BLaER1 (cell line): ENCODE measurements around the gene ZNF282.
"Not testable (repeated sequence)": the region's sequence is repeated elsewhere in the genome, so short reads cannot be mapped to it uniquely, and the experiment has no call there.

Source experiments
- H3K27ac ChIP-seq: shearing (Covaris generic); formaldehyde crosslinking; 2 replicates; pipeline ENCODE4 v1.8.1; 2022
- H3K27me3 ChIP-seq: shearing (Covaris generic); formaldehyde crosslinking; 2 replicates; pipeline ENCODE4 v1.8.1; 2022
- H3K36me3 ChIP-seq: shearing (Covaris generic); formaldehyde crosslinking; 2 replicates; pipeline ENCODE4 v1.8.1; 2022
- H3K4me1 ChIP-seq: shearing (Covaris generic); formaldehyde crosslinking; 2 replicates; pipeline ENCODE4 v1.8.1; 2022
- H3K4me2 ChIP-seq: shearing (Covaris generic); formaldehyde crosslinking; 2 replicates; pipeline ENCODE4 v1.8.1; 2022
- H3K4me3 ChIP-seq: shearing (Covaris generic); formaldehyde crosslinking; 2 replicates; pipeline ENCODE4 v1.8.1; 2022
- H3K9ac ChIP-seq: shearing (Covaris generic); formaldehyde crosslinking; 2 replicates; pipeline ENCODE4 v1.8.1; 2022
- H3K9me3 ChIP-seq: shearing (Covaris generic); formaldehyde crosslinking; 2 replicates; pipeline ENCODE4 v1.8.1; 2022
- H4K20me1 ChIP-seq: shearing (Covaris generic); formaldehyde crosslinking; 2 replicates; pipeline ENCODE4 v1.8.1; 2022
- Cebpa-rat ChIP-seq: shearing (Covaris generic); IDR thresholded peaks from 2 replicates; pipeline ENCODE4 v1.8.1; 2022

The ZNF282 gene

DNA sequence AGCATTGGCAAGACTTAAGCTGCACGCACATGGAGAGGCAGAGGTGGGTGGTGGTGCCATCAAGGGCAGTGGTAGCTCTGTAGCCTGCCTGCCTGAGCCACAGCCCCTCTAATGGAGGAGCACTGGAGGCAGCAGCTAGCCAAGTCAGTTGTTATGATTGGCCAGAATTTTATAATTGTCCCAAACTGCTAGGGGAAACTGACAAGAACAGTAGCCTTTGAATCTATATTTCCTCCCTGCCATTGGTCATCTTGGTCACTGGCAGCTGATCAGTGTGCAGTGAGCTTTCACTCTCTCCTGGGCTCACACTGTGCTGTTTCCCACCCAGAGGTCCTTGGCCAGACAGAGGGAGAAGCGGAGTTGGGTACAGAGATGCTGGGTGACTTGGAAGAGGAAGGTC lies 57.0 kb downstream of the ZNF282 start:
- no peak overlapping the region for H3K9ac ChIP-seq
- H3K9me3 ChIP-seq, result no peaks in the 10 kb centered on the region
- H3K4me2 ChIP-seq, result no peak overlapping the region
- H3K27me3 ChIP-seq, result no peaks in the 10 kb centered on the region
- H3K27ac ChIP-seq, result no peak overlapping the region
- H3K36me3 ChIP-seq, result peaks cover 70% of the 10 kb centered on the region
- no peak for TF ChIP-seq Cebpa-rat
- H4K20me1 ChIP-seq, result peaks cover 36% of the 10 kb centered on the region
- H3K4me1 ChIP-seq, result no peaks in the 10 kb centered on the region
- H3K4me3 ChIP-seq, result no peak overlapping the region

GRCh38 chr7:149253665-149254064 lies 58.3 kb downstream of the ZNF282 start:
- Histone ChIP-seq H3K4me3 (no peak overlapping the region), H3K36me3 (peaks cover 70% of the 10 kb centered on the region), H3K4me1 (no peaks in the 10 kb centered on the region)

DNA sequence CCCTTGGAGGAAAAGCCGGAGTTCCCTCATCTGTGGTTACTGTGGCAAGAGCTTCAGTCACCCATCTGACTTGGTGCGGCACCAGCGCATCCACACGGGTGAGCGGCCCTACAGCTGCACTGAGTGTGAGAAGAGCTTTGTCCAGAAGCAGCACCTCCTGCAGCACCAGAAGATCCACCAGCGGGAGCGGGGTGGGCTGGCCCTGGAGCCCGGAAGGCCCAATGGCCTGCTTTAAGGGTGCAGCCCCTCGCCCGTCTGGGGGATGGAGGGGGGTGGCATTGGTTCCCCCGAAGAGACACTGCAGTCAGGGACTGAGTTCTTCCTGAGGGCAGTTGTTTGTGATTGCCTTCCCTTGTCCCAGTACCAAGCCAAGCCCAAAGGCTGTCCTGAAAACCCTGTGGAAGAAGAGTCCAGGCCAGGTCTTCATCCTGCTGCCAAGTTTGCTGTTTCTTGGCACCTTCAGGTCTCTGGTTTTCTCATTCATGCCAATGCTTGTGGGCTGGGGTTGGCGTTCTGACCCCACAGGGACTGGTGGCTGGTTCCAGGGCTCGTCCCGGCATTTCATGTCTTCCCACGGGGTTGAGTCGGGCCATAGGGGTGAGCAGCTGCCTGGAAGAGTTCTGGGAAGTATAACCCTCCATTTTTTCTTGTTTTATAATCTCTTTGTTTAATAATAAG lies 59.0 kb downstream of the ZNF282 start:
- Histone ChIP-seq H3K27ac (no peak overlapping the region), H3K27me3 (no peaks in the 10 kb centered on the region), H3K9me3 (no peaks in the 10 kb centered on the region), H3K4me1 (no peaks in the 10 kb centered on the region), H3K9ac (no peak overlapping the region), H3K4me2 (no peak overlapping the region), H3K36me3 (peaks cover 70% of the 10 kb centered on the region), H3K4me3 (no peak overlapping the region), H4K20me1 (peaks cover 16% of the 10 kb centered on the region)
- no peak for TF ChIP-seq Cebpa-rat

More at GRCh38 chr7:149253665-149254064, 58.3 kb downstream of the ZNF282 start:
- H3K9ac ChIP-seq, result no peak overlapping the region
- H4K20me1 ChIP-seq, result peaks cover 23% of the 10 kb centered on the region
- H3K9me3 ChIP-seq, result no peaks in the 10 kb centered on the region
- H3K4me2 ChIP-seq, result no peak overlapping the region
- no peaks in the 10 kb centered on the region for H3K27me3 ChIP-seq
- no peak overlapping the region for H3K27ac ChIP-seq
- no peak for TF ChIP-seq Cebpa-rat

GRCh38 chr7:149255174-149255573 lies 59.8 kb downstream of the ZNF282 start:
- Histone ChIP-seq H3K4me3 (no peak overlapping the region), H3K27me3 (no peaks in the 10 kb centered on the region), H3K9me3 (no peaks in the 10 kb centered on the region), H3K27ac (no peak overlapping the region), H3K4me2 (no peak overlapping the region), H3K9ac (no peak overlapping the region), H3K36me3 (peaks cover 62% of the 10 kb centered on the region), H3K4me1 (no peaks in the 10 kb centered on the region), H4K20me1 (peaks cover 11% of the 10 kb centered on the region; the same call in 1 of the 2 replicates)
- TF ChIP-seq Cebpa-rat, result no peak

- peaks cover 48% of the 10 kb centered on the region for H3K36me3 ChIP-seq
- H3K9me3 ChIP-seq, result no peaks in the 10 kb centered on the region
- H3K4me1 ChIP-seq, result peaks cover 5% of the 10 kb centered on the region; the same call in 1 of the 2 replicates
- no peak for TF ChIP-seq Cebpa-rat
- H3K4me2 ChIP-seq, result no peak overlapping the region
- no peaks in the 10 kb centered on the region for H3K27me3 ChIP-seq
- H3K9ac ChIP-seq, result no peak overlapping the region
- H3K4me3 ChIP-seq, result no peak overlapping the region
- H3K27ac ChIP-seq, result no peak overlapping the region
- peaks cover 11% of the 10 kb centered on the region; the same call in 1 of the 2 replicates for H4K20me1 ChIP-seq
These were observed 61.2 kb downstream of the ZNF282 start for GRCh38 chr7:149256568-149256967.

GRCh38 chr7:149257146-149257545 lies 61.8 kb downstream of the ZNF282 start:
- Histone ChIP-seq H3K9ac (no peak overlapping the region), H3K4me1 (peaks cover 6% of the 10 kb centered on the region), H4K20me1 (peaks cover 11% of the 10 kb centered on the region; the same call in 1 of the 2 replicates), H3K9me3 (no peaks in the 10 kb centered on the region), H3K4me2 (no peak overlapping the region), H3K27me3 (no peaks in the 10 kb centered on the region), H3K4me3 (no peak overlapping the region), H3K27ac (no peak overlapping the region), H3K36me3 (peaks cover 42% of the 10 kb centered on the region)
- TF ChIP-seq Cebpa-rat, result no peak

DNA sequence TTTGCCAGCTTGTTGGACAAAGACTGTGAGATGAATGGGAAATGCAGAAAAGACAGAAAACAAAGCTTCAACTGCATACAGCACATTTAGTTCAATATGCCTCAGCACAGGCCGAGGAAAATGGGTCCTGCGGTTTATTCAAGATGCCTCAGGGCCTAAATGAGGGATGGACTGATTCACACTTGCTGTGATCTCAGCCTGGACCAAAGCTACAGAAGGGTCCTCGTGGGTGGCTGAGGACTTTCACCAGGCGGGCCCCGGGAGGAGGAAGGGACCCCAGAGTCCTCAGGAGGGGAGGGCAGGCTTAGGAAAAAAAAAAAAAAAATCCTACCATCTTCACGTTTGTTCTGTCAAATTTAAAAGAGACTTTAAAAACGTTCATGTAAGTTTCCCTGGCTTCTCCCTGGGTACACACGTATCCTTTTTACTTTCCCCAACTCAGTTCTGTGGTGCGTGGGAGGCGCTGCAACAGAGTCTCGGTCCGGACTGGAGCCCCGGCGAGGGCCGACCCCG lies 66.0 kb downstream of the ZNF282 start:
- no peaks in the 10 kb centered on the region for H3K27me3 ChIP-seq
- peaks cover 8% of the 10 kb centered on the region; the same call in 1 of the 2 replicates for H4K20me1 ChIP-seq
- H3K4me2 ChIP-seq, result peak overlapping the region; percentile 94
- peaks cover 24% of the 10 kb centered on the region for H3K4me1 ChIP-seq
- no peak for TF ChIP-seq Cebpa-rat
- H3K9me3 ChIP-seq, result no peaks in the 10 kb centered on the region
- peak overlapping the region; percentile 80 for H3K9ac ChIP-seq
- H3K36me3 ChIP-seq, result peaks cover 14% of the 10 kb centered on the region
- H3K4me3 ChIP-seq, result peak overlapping the region; percentile 70
- H3K27ac ChIP-seq, result peak overlapping the region; percentile 89

DNA sequence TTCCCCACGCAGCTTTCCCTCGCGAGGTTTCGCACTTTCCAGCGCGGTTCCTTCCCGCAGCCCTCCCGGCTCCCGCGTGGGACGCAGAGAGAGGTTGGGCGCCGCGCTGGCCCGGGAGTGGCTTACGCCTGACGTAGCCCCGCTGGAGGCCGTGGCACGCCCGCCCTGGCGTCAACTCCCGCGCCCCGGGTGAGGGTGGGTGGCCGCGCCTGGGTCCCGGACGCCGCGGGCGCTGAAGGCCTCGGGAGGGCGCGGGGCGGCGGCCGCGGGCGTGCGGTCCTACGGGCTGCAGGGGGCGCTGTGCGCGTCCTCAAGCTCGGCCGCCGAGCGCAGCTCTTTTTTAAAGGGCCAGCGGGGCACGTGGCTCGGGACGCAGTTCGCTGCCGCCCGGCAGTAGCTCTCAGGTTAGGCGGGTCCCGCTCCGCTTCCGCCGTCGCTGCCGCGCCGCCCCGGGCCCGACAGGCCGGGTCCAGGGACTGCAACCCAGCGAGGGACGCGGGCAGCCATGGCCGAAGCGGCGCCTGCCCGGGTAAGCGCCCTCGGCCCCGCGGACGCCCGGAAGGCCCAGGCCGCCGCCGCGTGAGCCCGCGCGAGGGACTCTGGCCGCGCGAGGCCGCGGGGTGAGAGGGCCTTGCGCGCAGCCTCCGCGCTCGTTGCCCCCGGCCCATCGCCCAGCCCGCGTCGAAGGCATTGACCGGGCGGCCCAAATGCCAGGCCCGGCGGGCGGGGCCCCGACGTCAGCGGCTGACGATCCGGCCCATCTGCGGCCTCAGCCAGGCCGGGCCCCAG lies 66.7 kb downstream of the ZNF282 start, which contains the start of gene ZNF783:
ZNF783 (plus strand) TSS at position 368 of the 789 bp plus-strand sequence; CDS start at position 506, 138 bp downstream.
- Histone ChIP-seq H3K9me3 (no peaks in the 10 kb centered on the region), H3K4me2 (peak within 1 kb of the TSS; percentile 94), H3K36me3 (peaks cover 20% of the 10 kb centered on the region), H3K27me3 (no peaks in the 10 kb centered on the region), H3K9ac (peak within 1 kb of the TSS; percentile 80), H3K4me3 (peak within 1 kb of the TSS; percentile 70), H3K27ac (peak within 1 kb of the TSS; percentile 89), H3K4me1 (peaks cover 24% of the 10 kb centered on the region), H4K20me1 (peaks cover 8% of the 10 kb centered on the region; the same call in 1 of the 2 replicates)
- TF ChIP-seq Cebpa-rat, result no peak

DNA sequence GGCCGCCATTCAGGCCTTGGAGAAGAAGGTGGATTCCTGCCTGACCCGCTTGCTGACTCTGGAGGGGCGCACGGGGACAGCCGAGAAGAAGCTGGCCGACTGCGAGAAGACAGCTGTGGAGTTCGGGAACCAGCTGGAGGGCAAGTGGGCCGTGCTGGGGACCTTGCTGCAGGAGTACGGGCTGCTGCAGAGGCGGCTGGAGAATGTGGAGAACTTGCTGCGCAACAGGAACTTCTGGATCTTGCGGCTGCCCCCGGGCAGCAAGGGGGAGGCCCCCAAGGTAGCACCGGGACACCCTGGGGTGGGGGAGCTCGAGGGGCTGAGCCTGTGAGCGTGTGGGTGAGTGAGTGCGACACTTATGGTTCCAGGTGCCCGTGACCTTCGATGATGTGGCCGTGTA lies 71.1 kb downstream of the ZNF282 start:
- H3K9ac ChIP-seq, result no peak overlapping the region
- peaks cover 8% of the 10 kb centered on the region; the same call in 1 of the 2 replicates for H4K20me1 ChIP-seq
- no peak overlapping the region for H3K4me3 ChIP-seq
- H3K27ac ChIP-seq, result no peak overlapping the region
- H3K4me1 ChIP-seq, result peaks cover 20% of the 10 kb centered on the region
- TF ChIP-seq Cebpa-rat, result no peak
- H3K36me3 ChIP-seq, result peaks cover 57% of the 10 kb centered on the region
- no peak overlapping the region for H3K4me2 ChIP-seq
- no peaks in the 10 kb centered on the region for H3K27me3 ChIP-seq
- H3K9me3 ChIP-seq, result no peaks in the 10 kb centered on the region

- H3K9me3 ChIP-seq, result no peaks in the 10 kb centered on the region
- peaks cover 8% of the 10 kb centered on the region; the same call in 1 of the 2 replicates for H4K20me1 ChIP-seq
- no peak overlapping the region for H3K4me3 ChIP-seq
- H3K27ac ChIP-seq, result no peak overlapping the region
- peaks cover 12% of the 10 kb centered on the region for H3K4me1 ChIP-seq
- no peak for TF ChIP-seq Cebpa-rat
- H3K4me2 ChIP-seq, result no peak overlapping the region
- H3K9ac ChIP-seq, result no peak overlapping the region
- no peaks in the 10 kb centered on the region for H3K27me3 ChIP-seq
- H3K36me3 ChIP-seq, result peaks cover 64% of the 10 kb centered on the region
These were observed 72.4 kb downstream of the ZNF282 start for GRCh38 chr7:149267733-149268132.

DNA sequence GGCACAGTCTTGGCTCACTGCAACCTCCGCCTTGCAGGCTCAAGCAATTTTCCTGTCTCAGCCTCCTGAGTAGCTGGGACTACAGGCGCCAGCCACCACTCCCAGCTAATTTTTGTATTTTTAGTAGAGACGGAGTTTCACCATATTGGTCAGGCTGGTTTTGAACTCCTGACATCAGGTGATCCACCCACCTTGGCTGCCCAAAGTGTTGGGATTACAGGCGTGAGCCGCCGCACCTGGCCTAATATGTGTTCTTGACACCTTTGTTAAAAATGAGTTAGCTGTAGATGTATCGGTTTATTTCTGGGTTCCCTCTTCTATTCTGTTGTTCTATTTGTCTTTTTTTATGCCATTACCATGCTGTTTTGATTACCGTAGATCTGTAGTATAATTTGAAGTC lies 79.1 kb downstream of the ZNF282 start:
- not testable (repeated sequence) for H3K27me3 ChIP-seq, H3K9ac ChIP-seq, H3K27ac ChIP-seq, H3K4me1 ChIP-seq, H4K20me1 ChIP-seq, H3K4me2 ChIP-seq, H3K9me3 ChIP-seq, H3K4me3 ChIP-seq
- H3K36me3 ChIP-seq, result peaks cover 79% of the 10 kb centered on the region
